Uterus (tissue), 4 donors: Measurements from ENCODE around the gene ID1. TPM values are rescaled to one million over a fixed set of nuclear protein-coding genes. Genes with fewer than 3 reads are reported as not detected.

ENCODE experiments used
- DNase-seq, 2 donors: peaks; one replicate each; pipeline ENCODE4 v3.0.0-alpha.2; 2019 to 2020
- H3K27ac ChIP-seq, 2 donors: fragments of 200-600 bp; sonication (generic); 1 replicate in 1 of 2; 2 replicates in 1 of 2; pipeline ENCODE4 v1.5.1; 2016 to 2018
- H3K27me3 ChIP-seq, 2 donors: fragments of 200-600 bp; sonication (generic); one replicate each; pipeline ENCODE4 v1.5.1; 2018 to 2019; ENCODE audit warnings: control low read depth in 1 of 2
- H3K36me3 ChIP-seq, 2 donors: fragments of 200-600 bp; sonication (generic); one replicate each; pipeline ENCODE4 v1.5.1; 2019; ENCODE audit warnings: control low read depth in 1 of 2
- H3K4me1 ChIP-seq, 2 donors: fragments of 200-600 bp; sonication (generic); one replicate each; pipeline ENCODE4 v1.5.1; 2018 to 2019; ENCODE audit warnings: control low read depth in 1 of 2
- H3K4me3 ChIP-seq, 2 donors: fragments of 200-600 bp; sonication (generic); 1 replicate in 1 of 2; 2 replicates in 1 of 2; pipeline ENCODE4 v1.5.1; 2018 to 2019; ENCODE audit warnings: mild to moderate bottlenecking in 1 of 2
- H3K9me3 ChIP-seq, 2 donors: fragments of 200-600 bp; sonication (generic); one replicate each; pipeline ENCODE4 v1.5.1; 2019; ENCODE audit warnings: control low read depth in 1 of 2
- CTCF ChIP-seq, 4 experiments: fragments of 200-600 bp in 2 of 4; fragments of 450-650 bp in 2 of 4; sonication (generic) in 2 of 4; IDR thresholded peaks; one replicate each; pipeline ENCODE4 v1.5.1; 2016 to 2019; ENCODE audit warnings: antibody characterized with exemption in 4 of 4, mild to moderate bottlenecking in 2 of 4, moderate library complexity in 1 of 4
- POLR2A ChIP-seq, 2 donors: fragments of 450-650 bp; IDR thresholded peaks; one replicate each; pipeline ENCODE4 v1.6.1; 2016; ENCODE audit warnings: antibody characterized with exemption in 2 of 2, mild to moderate bottlenecking in 1 of 2, moderate library complexity in 1 of 2
- intact Hi-C: fragments of 100-400 bp; cut with DNase I; formaldehyde crosslinking; loops from one replicate; pipeline ENCODE4 v1.15.1; 2023; ENCODE audit warnings: low total_unique reads
- total RNA-seq, 4 donors: library from RNA; depleted of rRNA in 3 of 4; stranded (reverse); fragments of >200 nt in 3 of 4; gene quantifications; one replicate each; pipeline versions ENCODE4 v1.1.0 to v1.2.4, GENCODE V29; 2014 to 2023
- donor health status: DM: yes; HTN: yes; CAD: no.

The ID1 gene
- total RNA-seq, 4 donors from 2014 or later = 364 to 646 (median 505) TPM

DNA sequence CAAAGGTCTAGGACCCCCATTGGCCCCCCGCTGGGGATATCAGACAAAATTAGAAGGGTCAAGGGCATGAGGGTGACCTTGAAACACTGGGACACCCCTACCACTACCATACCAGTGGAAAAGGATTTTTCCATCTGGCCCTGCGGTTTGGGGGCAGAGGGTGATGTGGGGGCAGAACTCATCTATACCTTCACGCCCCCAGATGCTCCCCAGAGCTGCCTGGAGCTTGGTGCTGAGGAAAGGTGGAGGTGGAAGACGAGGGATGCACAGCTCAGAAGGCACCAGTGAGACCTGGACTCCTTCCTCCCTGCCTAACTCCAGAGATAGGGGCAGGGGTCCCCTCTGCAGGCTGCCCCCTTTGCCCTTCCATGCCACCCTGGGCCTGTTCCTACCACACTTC, 33.7 kb downstream of the ID1 start:
- intact Hi-C loops = no loop called here
- Histone ChIP-seq H3K36me3 (no peaks in the 10 kb centered on the region), H3K27me3 (no peaks in the 10 kb centered on the region), H3K4me1 (no peaks in the 10 kb centered on the region), H3K4me3 (no peak overlapping the region), H3K9me3 (no peaks in the 10 kb centered on the region), H3K27ac (no peak overlapping the region)
- DNase-seq = no peak
- TF ChIP-seq CTCF (IDR thresholded peaks at IDR 0.05) = no peak
- TF ChIP-seq POLR2A (IDR thresholded peaks at IDR 0.05) = no peak

- no peak for DNase-seq
- Histone ChIP-seq H3K4me1 (no peaks in the 10 kb centered on the region), H3K4me3 (no peak overlapping the region), H3K27ac (no peak overlapping the region), H3K27me3 (no peaks in the 10 kb centered on the region), H3K9me3 (no peaks in the 10 kb centered on the region), H3K36me3 (no peaks in the 10 kb centered on the region)
- no peak for TF ChIP-seq POLR2A (IDR thresholded peaks at IDR 0.05)
- no peak for TF ChIP-seq CTCF (IDR thresholded peaks at IDR 0.05)
- intact Hi-C loops = no loop called here
Measured at GRCh38 chr20:31640259-31640658, 35.2 kb downstream of the ID1 start.

GRCh38 chr20:31641391-31641790, 36.3 kb downstream of the ID1 start:
- intact Hi-C loops = no loop called here

DNA sequence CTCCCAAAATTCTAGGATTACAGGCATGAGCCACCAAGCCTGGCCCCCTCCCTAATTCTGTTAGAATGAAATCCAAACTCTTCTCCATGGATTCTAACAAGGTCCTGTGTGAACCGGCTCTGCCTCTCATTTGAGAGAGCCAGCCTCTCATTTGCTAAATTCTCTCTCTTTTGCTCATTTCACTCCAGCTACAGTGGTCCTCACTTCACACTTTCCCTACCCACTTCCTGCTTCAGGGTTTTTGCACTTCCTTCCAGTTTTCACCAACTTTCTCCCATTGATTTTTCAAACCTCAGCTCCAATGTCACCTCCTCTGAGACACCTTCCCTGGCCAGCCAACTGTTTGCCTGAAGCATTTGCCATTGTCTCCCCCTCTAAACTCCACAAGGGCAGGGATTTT, 37.7 kb downstream of the ID1 start:
- no peak overlapping the region for H3K4me3 ChIP-seq
- no peak for DNase-seq
- H3K27ac ChIP-seq = no peak overlapping the region
- no peaks in the 10 kb centered on the region for H3K4me1 ChIP-seq
- no peaks in the 10 kb centered on the region for H3K27me3 ChIP-seq
- no peaks in the 10 kb centered on the region for H3K9me3 ChIP-seq
- intact Hi-C loops = no loop called here
- H3K36me3 ChIP-seq = no peaks in the 10 kb centered on the region
- TF ChIP-seq CTCF (IDR thresholded peaks at IDR 0.05) (no peak), POLR2A (IDR thresholded peaks at IDR 0.05) (no peak)

More at GRCh38 chr20:31641391-31641790, 36.3 kb downstream of the ID1 start:
- H3K9me3 ChIP-seq = no peaks in the 10 kb centered on the region
- no peaks in the 10 kb centered on the region for H3K27me3 ChIP-seq
- no peak for TF ChIP-seq POLR2A (IDR thresholded peaks at IDR 0.05)
- no peak for TF ChIP-seq CTCF (IDR thresholded peaks at IDR 0.05)
- no peak for DNase-seq
- H3K4me1 ChIP-seq = no peaks in the 10 kb centered on the region
- no peaks in the 10 kb centered on the region for H3K36me3 ChIP-seq
- H3K27ac ChIP-seq = no peak overlapping the region
- no peak overlapping the region for H3K4me3 ChIP-seq

DNA sequence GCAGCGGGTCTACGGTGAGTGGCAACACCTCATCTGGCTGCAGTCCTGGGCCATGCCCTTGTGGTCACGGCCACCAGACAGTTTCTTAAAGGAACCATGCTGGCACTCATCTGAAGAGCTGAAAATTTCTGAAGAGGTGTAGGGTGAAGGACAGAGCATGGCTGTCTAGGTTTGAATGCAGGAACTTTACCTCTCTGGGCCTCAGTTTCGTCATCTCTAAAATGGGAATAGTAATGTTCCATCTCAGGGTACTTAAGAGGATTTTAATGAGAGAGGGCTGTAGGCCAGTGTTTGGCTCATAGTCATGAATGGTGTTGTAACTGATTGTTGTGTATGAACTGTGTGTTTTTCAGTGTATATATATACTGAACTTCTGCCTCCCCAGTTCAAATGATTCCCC, 38.4 kb downstream of the ID1 start:
- H3K27ac ChIP-seq = no peak overlapping the region
- H3K9me3 ChIP-seq = no peaks in the 10 kb centered on the region
- DNase-seq = no peak
- H3K4me3 ChIP-seq = no peak overlapping the region
- intact Hi-C loops = no loop called here
- no peaks in the 10 kb centered on the region for H3K4me1 ChIP-seq
- H3K27me3 ChIP-seq = no peaks in the 10 kb centered on the region
- H3K36me3 ChIP-seq = no peaks in the 10 kb centered on the region
- TF ChIP-seq POLR2A (IDR thresholded peaks at IDR 0.05) = no peak
- no peak for TF ChIP-seq CTCF (IDR thresholded peaks at IDR 0.05)
